WTC11 (cell line): ENCODE data around the gene ITPR1. TPM values are rescaled to one million over a fixed set of nuclear protein-coding genes. Genes with fewer than 3 reads are reported as not detected.

Experiments
- ATAC-seq: fragments of 200-7000 bp; cut with Tn5 transposase; 2 replicates; pipeline ENCODE4 v1.10.0; 2021; ENCODE audit warnings: mild to moderate bottlenecking, moderate library complexity
- CTCF ChIA-PET: fragments of 300-600 bp; sonication (Branson Sonifier 250); formaldehyde crosslinking; loops from one replicate; lab custom pipeline; 2021; ENCODE audit warnings: antibody characterized with exemption; lab: Charles Lee
- POLR2A ChIA-PET: fragments of 350-600 bp; sonication (Branson Sonifier 250); formaldehyde crosslinking; loops from one replicate; lab custom pipeline; 2021; ENCODE audit warnings: antibody characterized with exemption; lab: Charles Lee
- DNase-seq: peaks from one replicate; pipeline ENCODE4 v3.0.0; 2021; ENCODE audit warnings: low spot score
- H3K27ac Mint-ChIP-seq: 2 replicates; pipeline ENCODE4 v1.8.0; 2021; ENCODE audit warnings: mixed read lengths
- H3K27me3 Mint-ChIP-seq: 2 replicates; pipeline ENCODE4 v1.8.0; 2021; ENCODE audit warnings: low read depth, mild to moderate bottlenecking, moderate library complexity, mixed read lengths
- H3K36me3 Mint-ChIP-seq: 2 replicates; pipeline ENCODE4 v1.8.0; 2021; ENCODE audit warnings: mixed read lengths
- H3K4me1 Mint-ChIP-seq: 2 replicates; pipeline ENCODE4 v1.8.0; 2022; ENCODE audit warnings: mixed read lengths
- H3K4me3 Mint-ChIP-seq: 2 replicates; pipeline ENCODE4 v1.8.0; 2021; ENCODE audit warnings: mild to moderate bottlenecking, moderate library complexity, mixed read lengths
- H3K9me3 Mint-ChIP-seq: 2 replicates; pipeline ENCODE4 v1.8.0; 2021; ENCODE audit warnings: mixed read lengths
- CBFB ChIP-seq: sonication (generic); formaldehyde crosslinking; IDR thresholded peaks from 2 replicates; pipeline ENCODE4 v1.8.1; 2022; ENCODE audit warnings: mild to moderate bottlenecking, low read depth, missing genetic modification reagents
- EMX1 ChIP-seq: fragments of 250-450 bp; sonication (Bioruptor Pico); IDR thresholded peaks from 2 replicates; pipeline ENCODE4 v1.8.0; 2021; ENCODE audit warnings: mild to moderate bottlenecking
- ESRRA ChIP-seq: sonication (generic); formaldehyde crosslinking; IDR thresholded peaks from 2 replicates; pipeline ENCODE4 v1.8.1; 2022; ENCODE audit warnings: mild to moderate bottlenecking, missing genetic modification reagents, borderline replicate concordance
- FOXP4 ChIP-seq: sonication (generic); formaldehyde crosslinking; IDR thresholded peaks from 2 replicates; pipeline ENCODE4 v1.8.0; 2022; ENCODE audit warnings: mild to moderate bottlenecking, missing genetic modification reagents
- GABPB1 ChIP-seq: sonication (generic); formaldehyde crosslinking; IDR thresholded peaks from 2 replicates; pipeline ENCODE4 v1.8.1; 2023; ENCODE audit warnings: mild to moderate bottlenecking, missing genetic modification reagents
- GRHL2 ChIP-seq: fragments of 250-450 bp; sonication (Bioruptor Pico); IDR thresholded peaks from 2 replicates; pipeline ENCODE4 v1.8.0; 2022; ENCODE audit warnings: mild to moderate bottlenecking, moderate library complexity; ENCODE audit not compliant: insufficient replicate concordance, severe bottlenecking
- GTF2I ChIP-seq: fragments of 250-450 bp; sonication (Bioruptor Pico); conservative IDR thresholded peaks from 2 replicates; pipeline ENCODE4 v1.4.0; 2021; ENCODE audit warnings: mild to moderate bottlenecking
- HMGXB4 ChIP-seq: sonication (generic); formaldehyde crosslinking; IDR thresholded peaks from 2 replicates; pipeline ENCODE4 v1.8.1; 2023; ENCODE audit warnings: mild to moderate bottlenecking, moderate library complexity, missing genetic modification reagents
- IRF2 ChIP-seq: sonication (generic); formaldehyde crosslinking; IDR thresholded peaks from 2 replicates; pipeline ENCODE4 v1.8.0; 2022; ENCODE audit warnings: low read depth, missing genetic modification reagents, borderline replicate concordance
- MAX ChIP-seq: sonication (generic); formaldehyde crosslinking; IDR thresholded peaks from 2 replicates; pipeline ENCODE4 v1.8.0; 2022; ENCODE audit warnings: mild to moderate bottlenecking, missing genetic modification reagents
- MLX ChIP-seq: sonication (generic); formaldehyde crosslinking; IDR thresholded peaks from 2 replicates; pipeline ENCODE4 v1.8.1; 2023; ENCODE audit warnings: mild to moderate bottlenecking, missing genetic modification reagents, moderate library complexity
- MYBL2 ChIP-seq: sonication (generic); formaldehyde crosslinking; IDR thresholded peaks from 2 replicates; pipeline ENCODE4 v1.8.1; 2023; ENCODE audit warnings: mild to moderate bottlenecking, moderate library complexity, missing genetic modification reagents
- PREB ChIP-seq: sonication (generic); formaldehyde crosslinking; IDR thresholded peaks from 2 replicates; pipeline ENCODE4 v1.8.1; 2022; ENCODE audit warnings: mild to moderate bottlenecking, missing genetic modification reagents, moderate library complexity, borderline replicate concordance
- SMAD4 ChIP-seq: sonication (generic); formaldehyde crosslinking; IDR thresholded peaks from 2 replicates; pipeline ENCODE4 v1.8.0; 2022; ENCODE audit warnings: mild to moderate bottlenecking, missing genetic modification reagents
- SOX15 ChIP-seq: fragments of 250-450 bp; sonication (Bioruptor Pico); IDR thresholded peaks from 2 replicates; pipeline ENCODE4 v1.9.0; 2021; ENCODE audit warnings: mild to moderate bottlenecking
- TCF7 ChIP-seq: sonication (generic); formaldehyde crosslinking; IDR thresholded peaks from 2 replicates; pipeline ENCODE4 v1.8.0; 2022; ENCODE audit warnings: mild to moderate bottlenecking, low read depth, missing genetic modification reagents, moderate library complexity
- ZMAT4 ChIP-seq: fragments of 250-450 bp; sonication (Bioruptor Pico); IDR thresholded peaks from 2 replicates; pipeline ENCODE4 v1.9.0; 2021; ENCODE audit warnings: mild to moderate bottlenecking
- ZNF138 ChIP-seq: sonication (generic); formaldehyde crosslinking; conservative IDR thresholded peaks from 2 replicates; pipeline ENCODE4 v1.8.1; 2022; ENCODE audit warnings: mild to moderate bottlenecking, moderate library complexity, missing genetic modification reagents
- ZNF263 ChIP-seq: sonication (generic); formaldehyde crosslinking; IDR thresholded peaks from 2 replicates; pipeline ENCODE4 v1.8.1; 2022; ENCODE audit warnings: low read depth, mild to moderate bottlenecking, moderate library complexity, missing genetic modification reagents
- ZNF416 ChIP-seq: fragments of 250-450 bp; sonication (Bioruptor Pico); IDR thresholded peaks from 2 replicates; pipeline ENCODE4 v1.9.0; 2021; ENCODE audit warnings: mild to moderate bottlenecking, inconsistent platforms
- ZNF532 ChIP-seq: fragments of 250-450 bp; sonication (Bioruptor Pico); IDR thresholded peaks from 2 replicates; pipeline ENCODE4 v1.9.0; 2021; ENCODE audit warnings: mild to moderate bottlenecking, borderline replicate concordance
- ZSCAN18 ChIP-seq: fragments of 250-450 bp; sonication (Bioruptor Pico); IDR thresholded peaks from 2 replicates; pipeline ENCODE4 v2.1.2; 2022; ENCODE audit warnings: mild to moderate bottlenecking, moderate library complexity
- total RNA-seq: library from RNA; stranded (reverse); gene quantifications from 3 replicates; pipeline ENCODE4 v1.2.3, GENCODE V29; 2021

Gene ITPR1
- total RNA-seq, 1 experiment from 2014 or later, result 11.8 TPM

- no peaks in the 10 kb centered on the region for H3K36me3 Mint-ChIP-seq
- POLR2A ChIA-PET, result no interaction called here
- no peak for DNase-seq
- H3K4me3 Mint-ChIP-seq, result no peak overlapping the region
- no peak overlapping the region for H3K27ac Mint-ChIP-seq
- H3K27me3 Mint-ChIP-seq, result no peaks in the 10 kb centered on the region
- TF ChIP-seq EMX1 (CRISPR knock-in tag) (no peak), GTF2I (no peak), MLX (CRISPR knock-in tag) (no peak), MAX (no peak), TCF7 (CRISPR knock-in tag) (no peak), ZNF532 (CRISPR knock-in tag) (no peak), ZNF263 (no peak), GABPB1 (CRISPR knock-in tag) (no peak)
- no peak for ATAC-seq
- CTCF ChIA-PET, result no interaction called here
- H3K4me1 Mint-ChIP-seq, result peaks cover 38% of the 10 kb centered on the region
- H3K9me3 Mint-ChIP-seq, result peaks cover 8% of the 10 kb centered on the region
These were observed 99.9 kb downstream of the ITPR1 start for GRCh38 chr3:4593014-4593413.

GRCh38 chr3:4595710-4596113 lies 102.6 kb downstream of the ITPR1 start:
- Mint-ChIP-seq H3K4me1 (peaks cover 20% of the 10 kb centered on the region), H3K4me3 (no peak overlapping the region), H3K9me3 (peaks cover 7% of the 10 kb centered on the region), H3K27me3 (no peaks in the 10 kb centered on the region), H3K36me3 (no peaks in the 10 kb centered on the region), H3K27ac (no peak overlapping the region)
- ChIA-PET POLR2A (no interaction called here), CTCF (interaction anchor here (1.3 kb wide), 1 partner anchor 38 kb away, joined by 4 read pairs; no protein-coding TSS in a partner anchor)
- DNase-seq, result no peak
- no peak for ATAC-seq
- no peak for TF ChIP-seq ESRRA (CRISPR knock-in tag)
- no peak for TF ChIP-seq PREB
- TF ChIP-seq CBFB (CRISPR knock-in tag), result no peak
- no peak for TF ChIP-seq ZSCAN18
- TF ChIP-seq HMGXB4, result no peak
- TF ChIP-seq, all 79 proteins: peak for 0

- Mint-ChIP-seq H3K27ac (peak overlapping the region; percentile 33; the same call in 1 of the 2 replicates), H3K9me3 (peaks cover 4% of the 10 kb centered on the region; the same call in 1 of the 2 replicates), H3K27me3 (no peaks in the 10 kb centered on the region), H3K4me3 (no peak overlapping the region), H3K4me1 (peaks cover 20% of the 10 kb centered on the region), H3K36me3 (no peaks in the 10 kb centered on the region)
- CTCF ChIA-PET, result interaction anchor here (0.8 to 1.3 kb wide), 2 partner anchors 9 to 37 kb away, joined by 3 to 4 read pairs; no protein-coding TSS in a partner anchor
- POLR2A ChIA-PET, result no interaction called here
- ATAC-seq (peak; percentile 84), DNase-seq (no peak)
- TF ChIP-seq SOX15 (CRISPR knock-in tag) (no peak), ZMAT4 (no peak), ZNF416 (no peak), FOXP4 (no peak), MYBL2 (CRISPR knock-in tag) (no peak), GRHL2 (no peak), SMAD4 (CRISPR knock-in tag) (no peak), ZNF138 (CRISPR knock-in tag) (no peak), IRF2 (CRISPR knock-in tag) (no peak)
These were observed 103.5 kb downstream of the ITPR1 start for GRCh38 chr3:4596612-4597011.
